GM19099 (cell line): ENCODE measurements around the gene MARVELD1.

Source experiments
- POLR2A ChIP-seq: IDR thresholded peaks from 3 replicates; pipeline ENCODE4 v1.6.1; 2011; ENCODE audit warnings: low read depth; ENCODE audit not compliant: insufficient read length; ENCODE audit errors: extremely low read depth

Gene MARVELD1

DNA sequence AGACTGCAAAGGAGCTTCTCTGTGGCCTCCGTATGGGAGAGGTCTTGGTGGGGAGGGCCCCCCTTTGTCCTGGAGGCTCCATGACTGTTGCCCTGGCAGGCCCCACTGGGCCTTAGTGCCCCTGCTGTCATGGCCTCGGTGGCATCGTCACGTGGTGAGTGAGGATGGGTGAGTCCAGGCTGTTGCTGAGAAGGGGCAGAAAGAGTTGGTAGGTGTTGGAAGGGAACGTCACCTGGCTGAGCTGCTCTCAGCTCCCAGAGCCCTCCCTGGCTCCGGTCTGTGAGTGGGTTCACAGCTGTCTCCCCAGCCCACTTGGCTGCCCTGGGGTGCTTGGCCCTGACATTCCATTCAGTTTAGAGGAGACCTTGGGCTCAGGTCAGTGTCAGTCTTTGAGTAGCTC, 42.2 kb downstream of the MARVELD1 start:
- no peak for TF ChIP-seq POLR2A

DNA sequence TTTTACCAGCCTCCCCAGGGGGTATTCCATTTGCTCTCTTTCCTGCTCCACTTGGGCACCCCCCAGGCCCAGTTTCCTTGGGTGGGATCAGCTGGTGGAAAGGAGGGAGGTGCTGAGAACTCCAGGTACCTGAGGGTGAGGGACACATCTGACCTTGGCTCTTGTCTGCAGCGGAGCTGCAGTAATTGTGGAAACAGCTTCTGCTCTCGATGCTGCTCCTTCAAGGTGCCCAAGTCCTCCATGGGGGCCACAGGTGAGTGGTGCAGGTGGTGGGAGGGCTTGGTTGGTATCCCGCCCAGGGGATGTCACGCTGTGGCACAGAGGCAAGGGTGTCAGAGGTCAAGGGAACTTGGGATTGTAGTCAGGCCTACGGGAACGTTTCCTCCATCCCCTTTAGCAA, 43.9 kb downstream of the MARVELD1 start:
- TF ChIP-seq POLR2A, result no peak

DNA sequence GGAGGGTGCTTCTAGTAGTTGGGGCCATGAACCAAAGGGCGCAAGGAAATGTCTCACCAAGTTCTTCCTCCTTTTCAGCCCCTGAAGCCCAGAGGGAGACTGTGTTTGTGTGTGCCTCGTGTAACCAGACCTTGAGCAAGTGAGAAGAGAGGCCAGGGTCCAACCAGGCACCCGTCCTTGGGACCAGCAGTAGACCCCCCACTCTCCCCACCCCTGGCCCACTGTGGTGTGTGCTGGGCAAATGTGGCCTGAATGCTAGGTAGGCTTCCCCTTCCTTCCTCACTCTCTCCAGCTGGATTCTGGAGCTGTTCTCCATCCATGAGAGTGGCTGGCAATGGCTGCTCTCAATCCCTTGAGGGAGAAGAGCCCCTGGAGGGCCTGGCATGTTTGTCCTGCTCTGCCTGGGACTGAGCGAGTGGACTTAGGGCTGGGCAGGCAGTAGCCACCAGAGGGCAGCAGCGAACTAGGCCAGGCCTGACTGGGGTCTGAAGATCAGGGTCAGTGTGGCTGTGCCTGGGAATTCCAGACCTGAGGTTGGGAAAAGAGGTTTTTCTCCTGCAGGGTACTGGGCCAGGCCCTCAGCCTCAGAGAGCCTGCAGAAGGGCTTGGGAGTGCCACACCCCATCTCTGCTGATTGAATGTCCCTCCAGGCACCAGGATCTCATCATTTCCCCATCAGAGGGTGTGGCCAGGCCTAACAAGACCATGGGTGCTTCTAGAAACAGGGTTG, 45.8 kb downstream of the MARVELD1 start:
- TF ChIP-seq POLR2A, result no peak

DNA sequence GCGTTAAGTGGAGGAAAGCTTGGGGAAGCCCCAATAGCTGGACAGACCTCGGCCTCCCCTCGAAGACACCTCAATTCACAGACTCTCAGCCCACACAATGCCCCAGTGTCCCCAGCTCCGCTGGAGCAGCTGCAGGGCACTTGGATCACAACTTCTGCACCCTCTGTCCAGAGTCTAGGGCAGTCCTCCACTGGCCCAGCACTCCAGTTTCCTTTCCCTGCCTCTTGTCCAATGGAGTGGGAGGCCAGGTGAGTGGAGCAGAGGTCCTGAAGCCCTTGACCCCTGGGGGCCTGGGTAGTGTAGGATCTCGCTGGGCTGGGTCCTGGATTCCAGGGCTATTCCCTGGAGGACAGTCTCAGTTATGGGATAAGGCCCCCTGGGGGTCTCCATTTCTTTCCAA, 46.4 kb downstream of the MARVELD1 start:
- TF ChIP-seq POLR2A, result no peak

DNA sequence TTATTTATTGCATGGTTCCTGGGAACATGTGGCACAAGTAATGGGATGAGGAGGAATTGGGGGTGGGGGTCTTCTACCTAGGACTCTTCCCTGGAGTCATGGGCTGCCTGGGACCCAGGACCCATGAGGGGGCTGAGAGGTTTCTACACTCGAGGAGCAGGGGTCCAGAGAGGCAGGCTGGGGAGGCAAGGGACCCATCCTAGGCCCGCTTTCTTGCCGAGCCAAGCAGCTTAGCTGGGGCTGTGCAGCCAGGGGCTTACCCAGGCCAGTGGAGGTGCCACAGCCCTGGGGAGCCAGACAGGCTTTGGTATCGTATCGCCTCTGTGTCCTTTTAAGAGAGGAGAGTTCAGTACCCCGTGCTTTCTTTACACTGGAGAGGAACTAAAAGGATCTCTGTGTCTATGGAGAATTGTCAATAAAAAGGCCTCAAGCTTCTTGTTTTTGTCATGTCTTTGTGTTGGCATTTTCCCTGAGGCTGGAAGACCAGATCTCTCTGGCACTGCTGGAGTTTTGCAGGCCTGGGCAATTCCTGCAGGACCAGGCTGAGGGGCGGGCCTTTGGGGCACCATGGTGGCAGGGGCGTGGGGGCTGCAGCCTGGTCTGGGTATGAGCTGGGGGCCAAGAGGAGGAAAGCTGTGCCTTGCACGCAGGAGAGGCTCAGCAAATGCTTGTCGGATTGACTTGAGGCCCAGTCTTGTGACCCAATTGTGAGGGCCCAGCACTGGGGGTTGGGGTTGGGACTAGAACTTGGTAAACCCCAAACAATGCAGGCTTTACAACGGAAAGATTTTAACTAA, 47.1 kb downstream of the MARVELD1 start:
- TF ChIP-seq POLR2A, result no peak

DNA sequence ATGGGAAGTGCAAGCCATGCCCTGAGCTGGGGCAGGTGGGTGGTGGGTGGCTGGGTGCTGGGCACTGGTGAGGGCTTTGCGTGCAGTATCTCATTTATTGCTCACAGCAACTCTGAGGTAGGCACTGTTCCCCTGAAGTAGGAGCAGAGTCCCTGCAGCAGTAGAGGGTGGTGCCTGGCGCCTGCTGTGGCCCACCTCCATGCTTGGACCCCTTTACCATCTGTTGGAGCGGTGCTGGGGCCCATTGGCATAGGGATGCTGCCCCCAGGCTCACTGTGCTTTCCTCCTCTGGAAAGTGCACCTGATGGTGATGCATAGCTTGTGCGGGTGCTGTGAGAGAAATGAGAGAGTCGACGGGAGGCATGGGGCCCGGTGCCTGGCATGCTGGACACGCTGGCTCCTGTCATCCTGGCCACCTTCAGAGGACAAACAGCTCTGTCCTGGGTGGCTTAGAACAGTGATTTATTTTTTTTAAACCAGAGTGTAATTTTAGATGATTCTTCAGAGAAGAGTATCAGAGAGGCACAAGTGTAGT, 47.9 kb downstream of the MARVELD1 start:
- no peak for TF ChIP-seq POLR2A

DNA sequence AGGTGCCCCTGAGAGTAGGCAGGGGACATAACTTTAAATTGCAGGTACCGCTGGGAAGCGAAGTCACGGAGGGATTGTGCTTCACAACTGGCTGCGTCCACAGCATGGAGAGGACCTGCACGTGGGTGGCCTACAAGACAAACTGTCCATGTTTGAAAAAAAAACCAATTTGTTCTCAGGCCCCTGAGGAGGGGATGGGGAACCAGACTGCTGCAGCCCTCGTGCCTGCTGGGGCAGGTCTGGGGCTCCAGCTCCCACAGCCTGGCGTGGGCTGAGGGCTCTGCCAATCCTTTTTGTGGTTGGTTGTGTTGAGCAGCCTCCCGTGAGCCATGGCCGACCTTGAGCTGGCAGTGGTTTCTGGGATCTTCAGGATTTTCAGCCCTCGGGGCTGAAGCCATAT, 48.5 kb downstream of the MARVELD1 start:
- TF ChIP-seq POLR2A, result no peak

DNA sequence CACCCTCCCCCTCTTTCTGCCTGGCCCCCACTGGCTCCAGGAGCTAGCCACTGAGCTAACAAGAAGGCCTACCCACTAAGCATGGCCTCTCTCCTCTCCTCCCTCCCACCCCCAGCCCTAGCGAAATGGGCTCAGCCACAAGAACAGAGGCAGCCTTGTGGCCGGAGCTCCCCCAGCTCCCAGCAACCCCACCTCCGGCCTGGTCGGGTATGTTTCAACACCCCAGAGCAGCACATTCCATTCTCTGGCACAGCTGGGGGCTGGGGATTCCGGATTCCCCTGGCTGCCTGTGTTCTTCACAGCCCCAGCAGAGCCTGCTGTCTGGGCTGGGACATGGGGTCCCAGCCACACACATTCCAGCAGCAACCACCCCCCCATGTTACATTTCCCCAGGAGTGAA, 49.3 kb downstream of the MARVELD1 start:
- no peak for TF ChIP-seq POLR2A

DNA sequence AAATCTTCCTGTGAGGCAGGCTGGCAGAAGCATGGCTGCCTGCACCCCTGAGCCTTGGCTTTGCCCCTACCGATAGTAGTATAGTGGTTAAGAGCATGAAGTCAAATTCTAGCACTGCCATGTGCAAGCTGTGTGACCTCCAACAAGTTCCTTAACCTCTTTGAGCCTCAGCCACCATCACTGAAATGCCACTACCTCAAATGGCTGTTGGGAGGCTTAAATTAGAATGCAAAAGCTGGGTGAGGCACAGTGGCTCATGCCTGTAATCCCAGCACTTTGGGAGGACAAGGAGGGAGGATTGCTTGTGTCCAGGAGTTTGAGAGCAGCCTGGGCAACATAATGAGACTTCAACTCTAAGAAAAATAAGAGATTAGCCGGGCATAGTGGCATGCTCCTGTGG, 49.9 kb downstream of the MARVELD1 start:
- no peak for TF ChIP-seq POLR2A

DNA sequence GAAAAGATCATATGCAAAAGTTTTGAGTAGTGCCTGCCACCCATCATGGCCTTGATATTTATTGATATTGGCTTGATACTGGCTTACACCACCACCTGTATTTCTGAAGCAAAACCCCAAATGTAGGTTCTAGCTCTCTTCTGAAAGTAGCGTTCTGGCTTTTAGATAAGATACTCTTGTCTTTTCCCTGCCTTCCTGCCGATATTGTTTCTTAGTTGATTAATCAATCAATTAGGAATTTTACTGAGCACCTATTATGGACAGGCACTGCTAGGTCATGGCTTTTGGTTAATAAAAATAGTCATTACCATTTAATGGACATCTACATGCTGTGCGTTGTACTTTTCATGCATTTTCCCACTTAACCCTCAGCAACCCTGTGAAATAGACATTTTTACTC, 50.4 kb downstream of the MARVELD1 start:
- TF ChIP-seq POLR2A, result no peak

DNA sequence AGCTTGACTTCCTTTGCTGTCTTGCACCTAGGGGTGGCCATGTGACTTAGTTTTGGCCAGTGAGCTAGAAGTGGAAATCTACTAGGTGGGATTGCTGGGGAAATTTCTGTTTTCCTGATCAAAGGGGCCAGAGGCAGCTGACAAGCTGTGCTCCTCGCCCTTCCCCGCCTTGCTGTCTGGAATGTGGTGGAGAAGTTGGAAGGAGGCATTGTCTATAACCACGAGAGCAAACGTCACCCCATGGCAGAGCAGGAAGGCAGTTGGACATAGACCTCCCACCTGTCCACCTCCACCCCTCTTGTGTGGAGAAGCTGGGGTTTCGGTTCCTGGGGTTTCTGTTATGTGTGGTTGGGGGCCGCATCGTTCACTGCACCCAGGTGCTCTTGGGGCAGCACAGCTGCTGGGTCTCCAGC, 51.0 kb downstream of the MARVELD1 start:
- no peak for TF ChIP-seq POLR2A

DNA sequence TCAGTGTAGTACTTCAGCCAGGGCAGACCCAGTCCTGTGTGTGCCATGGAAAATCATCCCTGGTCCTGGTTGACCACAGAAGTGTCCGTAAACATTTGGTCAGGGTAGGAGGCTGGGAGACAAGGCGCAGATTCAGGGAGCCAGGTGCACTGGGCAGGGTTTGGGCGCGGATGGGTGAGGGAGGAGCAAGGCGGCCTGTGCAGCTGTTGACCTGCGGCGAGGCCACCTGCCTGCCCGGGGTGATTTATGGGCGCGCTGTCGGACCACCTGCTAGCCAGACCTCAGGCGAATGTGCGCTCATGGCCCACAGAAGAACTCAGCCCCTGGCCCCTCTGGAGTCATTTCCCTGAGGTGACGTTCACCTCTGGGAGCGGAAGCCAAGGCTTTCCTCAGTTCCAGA, 51.7 kb downstream of the MARVELD1 start:
- no peak for TF ChIP-seq POLR2A

DNA sequence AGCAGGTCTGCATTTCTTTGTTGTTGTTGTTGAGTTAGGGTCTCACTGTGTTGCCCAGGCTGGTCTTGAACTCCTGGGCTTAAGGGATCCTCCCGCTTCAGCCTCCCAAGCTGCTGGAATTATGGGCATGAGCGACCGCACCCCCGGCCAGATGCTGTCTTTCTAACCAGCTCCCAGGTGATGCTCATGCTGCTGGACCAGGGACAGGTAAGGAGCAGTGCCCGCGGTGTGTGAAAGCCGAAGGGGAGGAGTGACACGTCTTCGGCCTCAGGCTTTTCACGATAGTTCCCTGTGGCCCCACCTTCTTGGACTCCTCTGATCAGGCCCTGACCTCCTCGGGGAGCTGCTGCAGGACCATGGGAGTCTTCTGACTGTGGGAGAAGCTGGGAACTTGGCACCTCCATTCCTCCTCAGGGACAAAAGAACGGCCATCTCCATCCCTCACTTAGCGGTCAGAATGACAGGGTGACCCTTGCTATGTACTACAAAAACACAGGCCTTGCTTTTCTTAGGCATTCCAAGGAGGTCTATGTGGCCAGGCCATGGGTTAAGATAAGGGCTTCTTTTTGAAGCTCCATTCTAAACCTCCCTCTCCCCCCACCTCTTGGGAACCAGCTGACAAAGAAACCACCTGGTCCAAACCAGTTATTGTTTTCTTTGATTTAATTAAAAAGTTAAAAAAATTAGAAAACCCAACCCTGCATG, 52.7 kb downstream of the MARVELD1 start:
- no peak for TF ChIP-seq POLR2A

DNA sequence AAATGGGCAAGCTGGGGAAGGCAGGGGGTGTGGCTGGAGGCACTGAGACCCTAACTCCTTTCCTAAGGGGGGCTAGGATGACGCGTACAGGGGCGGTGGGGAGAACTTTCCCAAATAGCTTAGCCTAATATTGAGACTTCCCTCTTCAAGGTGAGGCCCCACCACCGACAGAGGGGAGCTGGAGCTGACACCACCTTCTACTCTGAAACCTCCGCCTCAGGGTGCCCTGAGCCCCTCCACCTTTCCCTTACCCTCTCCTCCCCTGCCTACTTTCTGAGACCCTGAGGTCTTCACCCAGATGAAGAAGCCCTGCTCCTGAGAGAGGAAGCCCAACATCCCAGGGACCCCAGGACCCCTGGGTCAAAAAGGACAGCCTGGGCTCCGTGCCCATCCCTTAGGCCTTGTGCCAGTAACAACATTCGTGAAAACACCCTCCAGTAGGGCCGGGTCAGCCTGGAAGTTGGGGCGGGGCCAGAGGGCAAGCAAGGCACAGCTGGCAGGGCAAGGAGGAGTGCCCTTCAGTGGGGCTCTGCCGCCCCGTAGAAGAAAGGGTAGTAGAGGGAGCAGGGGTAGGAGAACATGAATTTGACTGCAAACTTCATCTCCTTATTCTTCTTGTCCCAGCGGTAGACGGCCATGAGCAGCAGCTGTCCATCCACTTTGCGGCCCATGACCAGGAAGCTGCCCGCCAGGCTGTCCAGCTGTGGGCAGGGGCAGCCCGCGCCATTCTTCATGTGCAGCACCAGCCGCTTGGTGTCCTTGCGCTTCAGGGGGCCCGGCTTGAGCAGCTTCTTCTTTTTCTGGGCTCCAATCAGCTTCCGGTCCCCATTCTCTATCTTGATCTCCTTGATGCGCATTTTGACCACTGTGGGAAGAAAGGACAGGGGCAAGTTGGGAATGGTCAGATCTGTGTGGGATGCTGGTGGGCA, 53.7 kb downstream of the MARVELD1 start:
- TF ChIP-seq POLR2A, result no peak
